ENCODE measurements around the gene GOLGA8K. TPM values are rescaled to one million over a fixed set of nuclear protein-coding genes. Genes with fewer than 3 reads are reported as not detected.

GOLGA8K gene
- total and polyA plus RNA-seq, 4 donors, result 0.30 to 2.5 (median 0.53) TPM

Small RNA genes lying within 50 kb of the gene (small RNA-seq; reads per million reads assigned to genes)
- gene RF00096 (ENCODE audit: low replicate concordance), result not detected
- gene RN7SL185P (ENCODE audit: low replicate concordance), result not detected
- gene RN7SL539P (ENCODE audit: low replicate concordance), result not detected

Other genes starting within 250 kb of the GOLGA8K start
- 1 to 10 TPM in 1 of 2 donors, not detected in 1; 3.2 TPM for gene GOLGA8O, start 52.3 kb upstream of the GOLGA8K start, total RNA-seq
- under 1 TPM; 0.22 to 0.42 TPM for gene GOLGA8O, start 52.3 kb upstream of the GOLGA8K start, polyA plus RNA-seq
- 10 to 100 TPM; 11.1 to 19.0 TPM for gene GOLGA8N, start 190.2 kb upstream of the GOLGA8K start, total RNA-seq
- 10 to 100 TPM in 1 of 2 donors, 1 to 10 TPM in 1; 2.0 to 11.6 TPM for gene GOLGA8N, start 190.2 kb upstream of the GOLGA8K start, polyA plus RNA-seq
- 1 to 10 TPM; 2.7 to 8.5 TPM for gene ARHGAP11A, start 212.2 kb upstream of the GOLGA8K start, total RNA-seq
- 1 to 10 TPM; 1.4 to 2.0 TPM for gene ARHGAP11A, start 212.2 kb upstream of the GOLGA8K start, polyA plus RNA-seq
- 1 to 10 TPM in 1 of 2 donors, under 1 TPM in 1; 0.77 to 4.9 TPM for gene SCG5, start 238.4 kb upstream of the GOLGA8K start, total RNA-seq
- gene SCG5, start 238.4 kb upstream of the GOLGA8K start, polyA plus RNA-seq, result 1 to 10 TPM in 1 of 2 donors, under 1 TPM in 1; 0.82 to 1.1 TPM